VCaP (cell line): ENCODE results near the gene GFPT2.

Experiments
- H3K27ac ChIP-seq: fragments of 450-650 bp; 2 replicates; pipeline ENCODE4 v1.5.1; 2017
- CTCF ChIP-seq: fragments of 450-650 bp; conservative IDR thresholded peaks from 2 replicates; pipeline ENCODE4 v1.5.1; 2017; ENCODE audit warnings: mild to moderate bottlenecking, moderate library complexity

GFPT2 gene

DNA sequence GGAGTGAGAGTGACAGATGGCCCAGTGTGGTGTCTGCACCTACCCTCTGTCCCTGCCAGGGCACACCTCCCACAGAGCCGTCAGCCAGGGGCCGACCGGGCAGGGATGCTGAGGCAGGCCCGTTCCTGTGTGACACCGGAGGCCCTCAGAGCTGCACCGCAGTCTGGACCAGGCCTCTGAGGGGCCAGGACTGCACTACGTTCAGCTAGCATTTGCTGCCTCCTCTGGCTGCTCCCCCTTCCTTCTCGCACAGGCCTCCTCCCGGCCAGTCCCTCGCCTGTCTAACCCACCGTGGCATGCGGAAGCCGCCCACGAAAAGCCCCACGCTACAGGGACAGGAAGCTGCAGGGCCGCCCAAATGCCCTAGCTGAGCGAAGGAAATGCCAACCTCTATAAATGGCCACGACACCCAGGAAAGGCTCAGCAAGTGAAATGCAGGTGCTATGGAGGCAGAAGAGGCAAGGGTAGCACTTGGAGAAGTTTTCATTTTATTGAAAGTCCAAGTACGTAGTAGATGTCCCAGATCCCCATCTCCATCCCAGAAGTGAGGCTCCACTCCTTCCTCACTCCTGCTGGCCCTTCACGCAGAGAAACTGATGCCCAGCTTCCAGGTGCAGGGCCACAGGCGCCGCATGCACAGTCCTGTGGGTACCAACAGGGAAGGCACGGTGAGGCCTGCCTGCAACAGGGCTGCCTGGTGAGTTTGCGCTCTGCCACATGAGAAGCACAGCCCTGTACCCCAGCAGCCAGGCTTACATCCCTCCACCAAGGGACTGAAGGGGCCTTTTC is 99.9 kb downstream of the GFPT2 start:
- TF ChIP-seq CTCF: no peak
- no peak overlapping the region for H3K27ac ChIP-seq

DNA sequence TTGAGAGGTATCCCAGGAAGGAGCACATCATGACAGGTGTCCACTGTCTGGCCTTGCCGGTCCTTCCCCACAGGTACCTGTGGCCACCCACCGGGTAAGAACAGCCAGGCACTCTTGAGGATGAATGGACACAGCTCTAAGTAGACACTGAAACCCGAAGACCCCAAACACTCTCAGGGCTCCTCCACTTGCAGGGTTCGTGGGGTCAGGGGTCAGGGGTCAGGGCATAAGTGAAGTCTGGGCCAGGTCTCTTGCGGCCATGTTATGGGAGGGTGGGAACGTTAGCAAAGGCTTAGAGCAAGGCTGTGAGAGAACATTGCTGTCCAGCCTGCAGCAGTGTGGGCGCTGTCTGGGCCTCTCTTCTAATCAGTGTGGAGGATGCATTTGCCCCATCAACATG is 101.2 kb downstream of the GFPT2 start:
- TF ChIP-seq CTCF: no peak
- H3K27ac ChIP-seq: no peak overlapping the region

- H3K27ac ChIP-seq: no peak overlapping the region
- TF ChIP-seq CTCF: no peak
These were observed 102.0 kb downstream of the GFPT2 start for GRCh38 chr5:180251141-180251540.
